ENCODE measurements around the gene VIPR2.

Gene VIPR2

DNA sequence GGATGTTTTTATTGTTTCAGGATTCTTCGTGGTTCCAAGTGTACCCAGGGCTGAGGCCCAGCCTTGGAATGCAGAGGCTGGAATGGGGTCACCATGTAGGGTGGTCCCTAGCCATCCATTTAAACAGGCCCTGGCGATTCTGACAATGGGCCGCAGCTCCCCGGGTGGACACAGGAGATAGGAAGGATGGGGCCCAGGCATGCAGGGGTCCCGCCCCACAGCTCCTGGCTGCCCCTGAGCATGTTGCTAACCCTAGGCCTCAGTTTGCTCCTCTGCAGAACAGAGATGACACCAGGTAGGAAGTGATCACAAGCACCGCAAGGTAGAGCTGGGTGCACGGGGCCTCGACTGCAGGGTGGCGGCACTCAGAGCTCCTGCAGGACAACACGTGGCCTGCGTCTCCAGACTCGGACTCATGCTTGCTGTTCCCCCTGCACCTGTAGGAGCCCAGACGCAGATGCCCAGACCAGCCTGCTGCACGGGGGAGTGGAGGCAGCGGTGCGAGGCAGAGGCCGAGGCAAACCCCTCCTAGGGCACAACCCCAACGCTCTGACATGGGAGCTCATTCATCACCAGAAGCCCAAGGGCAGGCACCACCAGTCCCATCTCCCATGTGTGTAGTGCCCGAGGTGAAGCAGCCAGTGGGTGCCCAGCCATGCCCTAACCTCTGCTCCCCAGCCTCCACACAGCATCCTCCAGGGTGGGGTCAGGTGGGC is 25.5 kb downstream of the VIPR2 start:
- no peak for DNase-seq

DNA sequence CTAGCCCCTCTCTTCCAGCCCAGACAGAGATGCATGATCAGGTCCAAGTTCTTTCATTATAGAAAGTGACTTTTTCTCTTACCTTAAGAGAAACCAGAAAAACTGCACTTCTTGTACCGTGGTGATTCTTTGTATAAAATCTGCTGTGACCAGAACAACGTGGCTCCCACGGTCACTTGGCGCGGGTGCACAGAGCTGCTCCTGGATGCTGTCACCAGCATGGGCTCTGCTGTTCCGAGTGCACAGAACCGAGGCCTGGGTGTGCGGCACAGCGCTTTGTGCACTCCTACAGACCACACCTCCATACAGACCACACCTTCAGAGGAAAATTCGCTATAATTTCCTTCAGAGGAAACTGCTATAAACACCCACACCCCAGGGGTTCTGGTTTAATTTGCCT is 26.0 kb downstream of the VIPR2 start:
- no peak for DNase-seq

DNA sequence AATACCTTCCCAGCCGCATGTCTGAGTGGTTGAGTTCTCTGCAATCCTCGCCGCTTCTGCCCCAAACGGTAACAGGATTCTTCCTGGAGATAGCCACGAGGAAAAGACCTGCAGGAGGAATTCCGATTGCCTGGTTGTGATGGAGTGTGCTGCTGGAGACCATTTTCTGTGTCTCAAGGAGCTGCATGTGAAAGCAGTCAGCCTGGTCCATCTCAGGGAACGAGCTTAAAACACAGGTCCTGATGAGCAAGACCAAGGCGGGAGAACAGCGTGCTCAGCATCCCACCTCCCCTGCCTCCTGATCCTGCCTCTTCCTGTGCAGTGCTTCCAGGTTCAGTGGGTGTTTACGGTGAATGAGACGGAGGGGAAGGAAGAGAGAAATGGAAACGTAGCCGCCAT is 26.5 kb downstream of the VIPR2 start:
- DNase-seq: no peak

DNA sequence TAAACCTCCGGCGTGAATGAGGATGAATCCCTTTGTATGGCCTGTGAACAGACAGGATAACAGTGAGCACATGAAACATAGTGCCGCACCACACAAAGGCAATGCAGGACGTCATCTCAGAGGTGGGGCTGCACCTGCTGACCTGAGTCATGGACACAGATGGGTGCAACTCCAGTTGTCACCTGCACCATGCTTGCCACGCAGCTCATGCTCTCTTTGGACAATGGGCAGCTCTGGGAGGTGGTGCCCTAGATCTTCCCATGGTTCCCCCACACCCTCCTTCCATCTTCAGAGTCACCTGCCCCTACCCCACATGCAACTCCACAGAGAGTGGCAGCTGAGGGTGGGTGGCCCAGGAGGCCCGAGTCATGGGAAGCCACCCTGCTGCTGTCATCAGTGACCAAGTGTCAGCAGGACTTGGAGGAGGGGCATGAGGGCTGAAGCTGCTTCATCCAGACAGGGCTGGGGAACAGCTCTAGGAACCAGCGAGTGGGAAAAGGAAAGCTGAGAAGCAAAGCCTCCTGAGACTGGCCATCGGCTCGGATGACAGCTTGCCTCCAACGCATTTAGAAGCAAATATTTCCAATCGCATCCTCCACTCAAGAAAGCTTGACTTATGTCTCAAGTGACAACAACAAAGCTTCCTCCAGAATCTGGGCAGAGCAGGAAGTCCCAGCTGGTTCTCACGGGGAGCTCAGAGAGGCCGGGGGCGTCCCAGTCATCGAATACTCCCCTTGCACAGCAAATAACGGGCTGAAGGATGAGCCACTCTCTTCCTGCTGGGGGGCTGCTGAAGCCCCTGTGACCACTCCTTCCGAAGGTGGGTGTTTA is 27.1 kb downstream of the VIPR2 start:
- no peak for DNase-seq

DNA sequence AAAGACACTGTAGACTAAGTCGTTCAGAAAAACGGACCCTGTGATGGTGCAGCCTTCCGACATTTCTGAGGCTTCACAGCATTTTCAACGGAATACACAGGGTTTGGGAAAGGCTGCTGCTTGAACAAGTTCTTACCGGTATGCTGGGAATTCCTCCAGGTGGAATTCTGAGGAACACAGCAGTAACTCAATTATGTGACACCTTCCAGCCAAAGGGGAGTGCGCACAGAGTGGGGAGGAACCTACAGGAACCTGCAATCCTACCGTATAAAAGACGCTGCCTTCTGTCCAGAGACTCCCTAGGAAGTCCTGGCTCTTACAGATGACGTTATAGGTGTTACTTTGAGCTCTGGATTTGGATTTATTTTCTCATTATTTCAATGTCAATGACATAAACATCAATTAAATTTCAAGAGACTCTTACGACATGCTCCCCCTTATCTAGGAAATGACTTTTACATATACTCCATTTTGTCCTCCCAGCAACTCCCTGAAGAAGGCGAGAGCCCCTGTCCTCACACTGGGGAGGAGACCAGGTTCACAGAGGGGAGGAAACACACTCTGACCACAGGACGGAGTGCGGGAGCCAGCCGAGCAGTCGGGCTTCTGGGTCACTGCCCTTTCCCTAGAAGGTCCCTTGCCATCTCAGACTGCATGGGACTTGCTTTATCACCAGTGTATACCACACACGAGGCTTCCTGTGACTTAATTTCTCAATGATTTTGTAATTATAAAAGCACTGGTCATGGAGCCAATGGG is 27.9 kb downstream of the VIPR2 start:
- no peak for DNase-seq

DNA sequence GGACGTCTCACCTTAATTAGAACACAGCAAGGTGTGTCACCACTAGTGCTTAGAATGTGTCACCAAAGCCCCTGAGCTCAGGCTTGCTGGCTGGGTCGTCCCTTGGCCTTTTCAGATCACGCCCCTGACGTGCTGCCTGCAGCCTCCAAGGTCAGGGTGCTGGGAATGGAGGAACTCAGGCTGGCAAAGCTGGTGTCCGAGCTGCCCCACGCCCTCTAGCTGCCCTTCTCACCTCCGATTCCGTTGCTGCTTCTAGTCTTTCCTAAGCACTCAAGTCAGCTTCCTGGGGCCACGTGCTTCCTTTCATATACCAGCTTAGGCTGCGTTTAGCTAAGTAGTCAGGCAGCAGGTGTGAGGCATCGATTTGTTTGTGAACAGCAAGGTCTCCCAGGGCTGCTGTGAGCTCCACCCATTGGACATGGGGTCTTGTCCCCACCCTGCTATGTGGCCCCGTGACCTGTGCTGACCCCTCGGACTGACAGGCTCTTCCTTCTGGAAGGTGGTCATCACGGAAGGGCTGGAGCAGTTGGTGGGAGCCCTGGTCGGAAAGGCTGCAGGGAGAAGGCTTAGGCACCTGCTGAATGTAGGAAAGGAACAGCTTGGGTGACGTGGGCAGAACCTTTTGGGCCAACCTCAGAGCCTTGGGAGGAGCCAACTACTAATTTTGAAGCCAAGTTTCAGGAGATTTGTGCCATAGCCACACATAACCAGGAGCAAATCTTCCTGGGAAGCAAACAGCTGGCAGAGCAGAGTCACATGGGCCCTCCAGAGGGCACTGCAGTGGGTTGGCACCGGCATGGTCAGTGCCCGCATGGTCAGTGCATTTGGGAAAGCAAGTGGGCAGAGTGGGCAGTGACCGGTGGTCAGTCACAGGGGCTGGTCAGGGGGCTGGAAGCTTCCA is 28.8 kb downstream of the VIPR2 start:
- DNase-seq: no peak

DNA sequence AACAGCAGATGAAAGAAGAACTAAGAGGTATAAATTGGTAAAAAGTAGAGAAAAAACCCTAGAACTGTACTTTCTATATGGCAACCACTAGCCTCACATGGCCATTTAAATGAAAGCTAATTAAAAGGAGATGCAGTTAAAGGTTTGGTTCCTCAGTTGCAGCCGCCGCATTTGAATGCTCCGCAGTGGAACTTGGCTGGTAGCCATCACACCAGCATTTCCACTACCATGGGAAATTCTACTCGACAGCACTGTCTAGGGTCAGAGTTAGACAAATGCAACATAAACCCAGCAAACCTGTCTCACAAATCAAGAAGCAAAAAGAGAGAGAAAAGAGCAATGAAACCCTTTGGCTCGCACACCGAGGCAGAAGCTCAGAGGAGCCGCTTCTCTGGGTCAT is 29.7 kb downstream of the VIPR2 start:
- DNase-seq: no peak

DNA sequence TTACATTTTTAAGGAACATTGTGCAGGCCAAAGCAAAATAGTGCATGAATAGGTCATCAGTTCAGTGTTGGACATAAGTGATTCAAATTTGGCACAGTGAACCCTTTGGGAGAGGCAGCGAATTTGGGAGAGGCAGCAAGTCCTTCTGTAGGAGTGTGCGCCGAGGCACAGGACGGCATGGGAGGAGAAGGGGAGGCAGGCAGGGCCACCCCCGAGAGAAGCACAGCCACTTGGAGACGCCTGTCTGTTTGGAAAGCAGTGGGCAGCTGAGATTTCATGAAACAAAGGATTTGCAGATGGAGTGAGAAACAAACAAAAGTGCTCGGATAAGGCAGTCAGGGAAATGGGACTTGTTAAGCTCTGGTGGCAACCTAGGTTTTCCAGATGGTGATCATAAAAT is 30.6 kb downstream of the VIPR2 start:
- DNase-seq: no peak

DNA sequence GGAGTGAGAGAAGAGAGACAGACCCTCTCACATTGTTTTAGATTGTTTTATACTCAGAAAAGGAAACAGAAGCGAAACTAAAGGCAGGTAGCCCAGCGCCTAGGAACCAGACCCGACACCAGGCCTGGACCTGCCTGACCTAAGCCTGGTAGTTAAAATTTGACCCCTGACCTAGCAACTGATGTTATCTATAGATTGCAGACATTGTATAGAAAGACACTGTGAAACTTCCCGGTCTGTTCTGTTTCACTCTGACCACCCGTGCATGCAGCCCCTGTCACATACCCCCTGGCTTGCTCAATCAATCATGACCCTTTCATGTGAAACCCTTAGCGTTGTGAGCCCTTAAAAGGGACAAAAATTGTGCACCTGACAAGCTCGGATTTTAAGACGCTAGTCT is 31.6 kb downstream of the VIPR2 start:
- DNase-seq: no peak

DNA sequence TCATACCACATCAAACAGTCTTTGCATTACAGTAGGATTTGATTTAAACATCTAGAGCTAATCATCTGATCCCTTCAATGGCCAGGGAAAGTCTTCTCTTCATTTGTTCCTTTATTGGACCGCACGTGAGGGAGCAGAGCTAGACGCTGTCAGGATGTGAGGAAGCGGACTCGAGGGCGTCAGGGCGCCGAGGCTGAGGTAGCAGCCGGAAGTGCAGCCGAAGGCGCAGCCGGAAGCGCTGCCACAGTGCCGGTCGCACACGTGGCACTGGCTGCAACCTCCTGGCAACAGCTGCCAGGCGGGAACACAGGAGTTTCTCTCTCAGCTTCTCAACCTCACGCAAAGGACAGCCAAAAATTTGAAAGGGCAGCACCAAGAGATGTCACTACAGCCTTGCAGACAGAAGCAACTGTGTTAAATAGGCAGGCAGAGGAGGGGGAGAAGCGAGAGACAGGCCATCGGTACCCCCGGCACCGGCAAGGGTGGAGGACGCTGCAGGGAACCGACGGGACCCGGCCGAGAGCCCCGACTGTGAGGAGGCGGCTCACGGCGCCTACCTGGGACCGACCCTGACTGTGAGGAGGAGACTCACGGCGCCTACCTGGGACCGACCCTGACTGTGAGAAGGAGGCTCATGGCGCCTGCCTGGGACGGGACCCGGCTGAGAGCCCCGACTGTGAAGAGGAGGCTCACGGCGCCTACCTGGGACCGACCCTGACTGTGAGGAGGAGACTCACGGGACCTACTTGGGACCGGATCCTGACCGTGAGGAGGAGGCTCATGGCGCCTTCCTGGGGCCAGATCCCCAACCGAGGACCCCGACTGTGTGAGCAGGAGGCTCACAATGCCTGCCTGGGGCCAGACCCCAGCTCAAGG is 32.3 kb downstream of the VIPR2 start:
- peak; percentile 48 for DNase-seq

DNA sequence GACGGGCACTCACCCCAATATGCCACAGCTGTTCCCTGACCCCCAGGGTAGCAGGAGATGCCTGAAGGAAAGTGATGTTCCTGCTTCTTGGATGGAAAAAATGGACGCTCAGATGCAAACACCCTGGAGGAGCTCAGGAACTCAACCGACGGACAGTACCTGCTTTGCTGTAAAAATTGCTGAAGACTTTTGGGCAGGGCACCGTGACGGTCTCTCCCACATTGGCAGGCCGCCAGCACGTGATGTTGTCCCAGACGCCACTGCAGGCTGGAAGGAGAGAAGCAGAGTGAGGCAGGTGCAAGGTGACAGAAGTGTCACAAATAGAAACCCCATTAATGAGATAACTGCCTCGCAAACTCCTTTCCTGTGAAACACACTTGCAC is 35.0 kb downstream of the VIPR2 start:
- DNase-seq: no peak

DNA sequence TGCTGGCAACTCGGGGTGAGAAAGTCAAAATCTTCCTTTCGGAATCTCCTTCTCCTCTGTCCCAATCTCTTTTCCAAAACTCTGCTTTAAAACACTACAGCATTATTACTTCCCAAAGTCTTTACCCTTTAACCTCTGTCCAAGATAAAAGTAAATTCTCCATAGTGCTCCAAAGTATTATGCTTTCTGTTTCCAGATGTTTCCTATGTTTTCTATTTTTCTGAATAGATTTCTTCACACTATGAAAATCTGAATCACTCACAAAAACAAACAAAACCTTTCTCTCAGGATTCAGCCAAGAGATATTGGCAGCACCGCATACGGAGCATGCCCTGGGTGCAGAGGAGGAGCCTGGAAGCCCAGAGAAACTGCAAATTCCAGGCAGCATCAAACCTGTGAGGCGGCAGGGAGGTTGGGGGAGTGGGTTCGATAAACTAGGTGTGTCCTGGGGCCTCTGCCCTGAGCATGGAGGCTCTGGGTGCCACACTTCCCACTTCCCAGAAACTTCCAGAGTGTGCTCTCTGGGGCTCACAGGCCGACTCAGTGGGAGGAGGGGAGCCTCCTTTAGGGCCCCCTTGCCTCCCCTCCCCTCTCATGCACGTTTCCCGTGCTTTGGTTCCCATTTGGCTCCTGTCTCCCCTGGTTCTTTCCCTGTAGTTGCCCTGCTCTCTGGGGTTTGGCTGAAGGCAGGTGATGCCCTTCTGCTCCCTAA is 35.6 kb downstream of the VIPR2 start:
- DNase-seq: no peak

DNA sequence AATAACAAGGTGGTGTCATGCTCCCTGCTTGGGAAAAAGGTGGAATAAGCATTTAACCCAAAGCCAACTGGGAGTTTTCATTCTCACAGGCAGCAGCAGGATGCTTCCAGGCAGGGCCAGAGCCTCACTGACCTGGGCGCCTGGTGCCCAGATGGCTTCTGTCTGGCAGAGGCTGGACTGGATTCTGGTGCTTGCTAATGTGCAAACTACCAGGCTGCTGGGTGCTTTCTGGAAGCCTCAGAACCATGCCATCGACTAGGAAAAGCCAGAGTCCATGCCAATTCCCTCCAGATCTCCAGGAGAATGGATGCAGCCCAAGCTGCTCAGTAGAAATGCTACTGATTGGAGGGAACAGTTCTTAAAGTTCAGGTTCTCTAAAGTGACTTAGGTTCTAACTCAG is 36.2 kb downstream of the VIPR2 start:
- no peak for DNase-seq

DNA sequence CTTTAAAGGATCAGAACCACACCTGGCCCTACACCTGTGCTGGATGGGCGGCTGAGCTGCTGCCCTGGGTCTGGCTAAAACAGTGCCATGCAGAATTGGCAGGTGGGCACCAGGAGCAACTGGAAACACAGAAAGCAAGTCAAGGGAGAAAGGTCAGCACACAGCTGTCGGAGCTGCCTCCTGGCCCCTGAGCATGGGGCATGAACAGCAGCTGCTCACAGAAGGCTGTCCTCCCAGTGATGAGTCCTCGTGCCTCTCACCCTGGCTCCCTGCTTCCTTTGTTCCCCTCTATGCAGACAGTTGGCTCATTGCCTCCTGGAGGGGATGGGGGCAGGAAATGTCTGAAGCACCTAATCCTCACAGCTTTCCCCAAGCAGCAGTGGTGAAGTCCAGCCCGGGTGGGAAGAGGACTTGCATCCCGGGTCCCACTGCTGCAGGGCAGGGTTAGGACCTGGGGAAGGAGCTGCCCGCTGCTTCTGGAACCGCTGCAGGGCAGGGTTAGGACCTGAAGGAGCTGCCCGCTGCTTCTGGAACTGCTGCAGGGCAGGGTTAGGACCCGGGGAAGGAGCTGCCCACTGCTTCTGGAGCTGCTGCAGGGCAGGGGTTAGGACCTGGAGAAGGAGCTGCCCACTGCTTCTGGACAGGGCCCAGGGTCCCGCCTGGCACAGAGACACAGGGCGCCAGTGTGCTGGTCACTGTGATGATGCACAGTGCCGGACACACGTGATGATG is 37.3 kb downstream of the VIPR2 start:
- DNase-seq: no peak

DNA sequence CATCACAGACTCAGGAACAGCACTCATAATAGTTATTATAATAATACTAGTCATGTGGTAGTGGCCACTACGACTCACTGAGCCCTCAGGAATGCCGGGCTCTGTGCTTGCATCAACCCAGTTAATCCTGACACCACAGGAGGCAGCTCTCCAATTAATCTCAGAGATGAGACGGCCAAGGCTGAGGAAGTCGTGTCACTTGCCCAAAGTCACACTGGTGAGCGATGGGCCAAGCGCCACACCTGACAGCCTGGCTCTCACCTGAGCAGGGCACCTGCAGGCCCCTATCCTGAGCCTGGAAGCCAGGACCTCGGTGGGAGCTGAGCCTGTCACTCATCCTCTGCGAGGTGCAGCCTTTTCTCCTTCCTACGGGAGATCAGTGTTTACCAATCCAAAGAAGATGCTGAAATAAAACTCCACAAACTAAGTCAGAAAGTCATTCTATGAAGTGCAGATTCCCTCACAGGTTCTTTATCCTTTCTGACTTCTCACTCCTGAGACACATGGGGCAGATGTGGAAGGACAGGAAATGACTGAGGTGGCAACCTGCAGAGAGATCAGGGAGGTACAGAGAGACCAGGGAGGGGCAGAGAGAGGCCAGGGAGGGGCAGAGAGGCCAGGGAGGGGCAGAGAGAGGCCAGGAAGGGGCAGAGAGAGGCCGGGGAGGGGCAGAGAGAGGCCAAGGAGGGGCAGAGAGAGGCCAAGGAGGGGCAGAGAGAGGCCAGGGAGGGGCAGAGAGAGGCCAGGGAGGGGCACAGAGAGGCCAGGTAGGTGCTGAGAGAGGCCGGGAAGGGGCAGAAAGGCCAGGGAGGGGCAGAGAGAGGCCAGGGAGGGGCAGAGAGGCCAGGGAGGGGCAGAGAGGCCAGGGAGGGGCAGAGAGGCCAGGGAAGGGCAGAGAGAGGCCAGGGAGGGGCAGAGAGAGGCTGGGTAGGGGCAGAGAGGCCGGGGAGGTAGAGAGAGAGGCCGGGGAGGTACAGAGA is 38.5 kb downstream of the VIPR2 start:
- no peak for DNase-seq

DNA sequence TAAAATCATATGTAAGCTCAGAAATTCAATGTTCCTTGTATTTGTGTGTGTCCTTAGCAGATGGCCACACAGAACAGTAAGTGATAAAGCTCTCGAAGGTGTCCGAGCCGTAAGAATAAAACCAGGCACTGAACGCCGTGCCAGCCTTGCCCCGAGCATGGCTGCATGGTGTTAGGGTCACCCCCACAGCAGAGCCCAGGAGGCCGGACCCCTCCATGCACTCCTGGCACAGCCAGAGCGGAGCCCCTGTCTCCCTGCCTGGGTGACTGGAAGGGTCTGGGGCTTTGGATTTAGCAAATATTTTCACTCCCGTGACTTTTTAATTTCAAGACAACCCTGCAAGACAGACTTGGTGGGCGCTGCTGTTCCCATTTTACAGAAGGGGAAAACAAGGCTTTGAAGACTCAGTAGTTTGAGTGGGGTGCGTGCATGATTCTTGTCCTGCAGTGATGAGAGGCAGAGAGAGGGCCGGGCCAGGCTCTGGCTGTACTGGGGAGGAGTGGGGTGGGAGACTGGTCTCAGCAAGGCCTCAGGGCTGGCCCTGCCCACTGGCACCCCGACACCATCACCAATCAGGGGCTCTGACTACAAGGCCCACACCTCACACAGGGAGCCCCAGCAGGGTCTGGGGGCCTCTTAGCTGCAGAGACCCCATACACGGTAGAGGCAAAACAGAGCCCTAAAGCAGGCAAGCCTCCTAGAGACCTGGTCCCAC is 39.4 kb downstream of the VIPR2 start:
- no peak for DNase-seq

DNA sequence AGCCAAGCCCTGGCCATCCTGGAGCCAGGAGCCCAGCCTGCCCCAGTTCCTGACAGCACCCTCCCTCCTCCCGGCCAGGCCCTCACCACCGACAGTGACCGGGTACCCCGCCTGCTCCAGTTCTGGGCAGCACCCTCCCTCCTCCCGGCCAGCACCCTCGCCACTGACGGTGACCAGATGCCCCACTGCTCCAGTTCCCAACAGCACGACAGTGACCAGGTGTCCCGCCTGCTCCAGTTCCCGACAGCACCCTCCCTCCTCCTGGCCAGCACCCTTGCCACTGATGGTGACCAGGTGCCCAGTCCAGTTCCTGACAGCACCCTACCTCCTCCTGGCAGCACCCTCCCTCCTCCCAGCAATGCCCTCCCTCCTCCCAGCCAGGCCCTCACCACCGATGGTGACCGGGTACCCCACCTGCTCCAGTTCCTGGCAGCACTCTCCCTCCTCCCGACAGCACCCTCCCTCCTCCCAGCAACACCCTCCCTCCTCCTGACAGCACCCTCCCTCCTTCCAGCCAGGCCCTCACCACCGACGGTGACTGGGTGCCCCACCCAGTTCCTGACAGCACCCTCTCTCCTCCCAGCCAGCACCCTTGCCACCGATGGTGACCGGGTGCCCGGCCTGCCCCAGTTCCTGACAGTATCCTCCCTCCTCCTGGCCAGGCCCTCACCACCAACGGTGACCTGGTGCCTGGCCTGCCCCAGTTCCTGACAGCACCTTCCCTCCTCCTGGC is 40.3 kb downstream of the VIPR2 start:
- no peak for DNase-seq
